ENCODE results near the gene ZNF525.
A peak's percentile ranks its signal among the peaks of the same experiment; 100 is the strongest.

ZNF525 gene

DNA sequence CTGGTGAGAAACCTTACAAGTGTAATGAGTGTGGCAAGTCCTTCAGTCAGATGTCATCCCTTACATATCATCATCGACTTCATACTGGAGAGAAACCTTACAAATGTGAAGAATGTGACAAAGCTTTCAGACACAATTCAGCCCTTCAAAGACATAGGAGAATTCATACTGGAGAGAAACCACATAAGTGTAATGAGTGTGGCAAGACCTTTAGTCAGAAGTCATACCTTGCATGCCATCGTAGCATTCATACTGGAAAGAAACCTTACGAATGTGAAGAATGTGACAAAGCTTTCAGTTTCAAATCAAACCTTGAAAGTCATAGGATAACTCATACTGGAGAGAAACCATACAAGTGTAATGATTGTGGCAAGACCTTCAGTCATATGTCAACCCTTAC lies 15.9 kb downstream of the ZNF525 start:
- no peak overlapping the region for H3K27ac ChIP-seq
- TF ChIP-seq, protein P1, sequence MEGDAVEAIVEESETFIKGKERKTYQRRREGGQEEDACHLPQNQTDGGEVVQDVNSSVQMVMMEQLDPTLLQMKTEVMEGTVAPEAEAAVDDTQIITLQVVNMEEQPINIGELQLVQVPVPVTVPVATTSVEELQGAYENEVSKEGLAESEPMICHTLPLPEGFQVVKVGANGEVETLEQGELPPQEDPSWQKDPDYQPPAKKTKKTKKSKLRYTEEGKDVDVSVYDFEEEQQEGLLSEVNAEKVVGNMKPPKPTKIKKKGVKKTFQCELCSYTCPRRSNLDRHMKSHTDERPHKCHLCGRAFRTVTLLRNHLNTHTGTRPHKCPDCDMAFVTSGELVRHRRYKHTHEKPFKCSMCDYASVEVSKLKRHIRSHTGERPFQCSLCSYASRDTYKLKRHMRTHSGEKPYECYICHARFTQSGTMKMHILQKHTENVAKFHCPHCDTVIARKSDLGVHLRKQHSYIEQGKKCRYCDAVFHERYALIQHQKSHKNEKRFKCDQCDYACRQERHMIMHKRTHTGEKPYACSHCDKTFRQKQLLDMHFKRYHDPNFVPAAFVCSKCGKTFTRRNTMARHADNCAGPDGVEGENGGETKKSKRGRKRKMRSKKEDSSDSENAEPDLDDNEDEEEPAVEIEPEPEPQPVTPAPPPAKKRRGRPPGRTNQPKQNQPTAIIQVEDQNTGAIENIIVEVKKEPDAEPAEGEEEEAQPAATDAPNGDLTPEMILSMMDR (conservative IDR thresholded peaks at IDR 0.05; ENCODE audit: low read depth): no peak
- CTCF ChIA-PET: interaction anchor here (0.6 kb wide), 1 partner anchor 16 kb away, joined by 4 read pairs; no protein-coding TSS in a partner anchor
- POLR2A ChIA-PET (ENCODE audit: low non-redundant PET): no interaction called here
- DNase-seq (ENCODE audit: low spot score): no peak

DNA sequence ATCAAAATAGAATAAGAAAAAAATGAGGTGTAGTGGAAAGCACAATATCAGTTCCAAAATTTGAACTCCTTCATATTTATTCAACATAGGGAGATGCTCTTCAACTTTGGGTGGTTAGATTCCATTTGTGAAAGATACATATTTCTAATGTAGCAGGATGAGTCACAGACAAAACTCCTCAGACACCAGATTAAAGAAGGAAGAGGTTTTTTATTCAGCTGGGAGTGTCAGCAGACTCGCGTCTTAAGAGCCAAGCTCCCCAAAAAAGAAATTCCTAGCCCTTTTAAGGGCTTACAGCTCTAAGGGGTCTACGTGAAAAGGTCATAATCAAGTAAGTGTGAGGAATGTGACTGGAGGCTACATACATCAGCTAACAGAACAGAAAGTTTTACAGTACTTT lies 22.7 kb downstream of the ZNF525 start:
- TF ChIP-seq, protein P1 (conservative IDR thresholded peaks at IDR 0.05; ENCODE audit: low read depth): no peak
- no peak overlapping the region for H3K27ac ChIP-seq
- POLR2A ChIA-PET (ENCODE audit: low non-redundant PET): no interaction called here
- DNase-seq (ENCODE audit: low spot score): no peak
- CTCF ChIA-PET: interaction anchor here (0.6 kb wide), 1 partner anchor 254 kb away, joined by 3 read pairs; no protein-coding TSS in a partner anchor

DNA sequence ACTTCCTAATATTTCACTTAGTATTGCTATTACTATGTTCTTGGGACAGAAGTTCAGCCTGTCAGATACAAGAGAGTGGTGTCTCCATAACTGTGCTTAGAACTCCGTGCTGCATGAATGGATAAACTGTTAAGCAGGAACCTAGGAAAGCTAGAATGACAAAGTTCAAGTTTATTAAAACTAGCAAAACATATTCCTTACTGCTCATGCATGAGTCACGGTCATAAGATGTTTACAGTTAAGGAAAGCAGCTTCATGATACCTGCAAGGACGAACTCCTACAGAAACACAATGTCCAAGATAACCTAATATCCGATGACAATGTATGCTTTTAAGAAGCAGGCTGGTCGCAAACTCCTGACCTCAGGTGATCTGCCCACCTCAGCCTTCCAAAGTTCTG lies 23.4 kb downstream of the ZNF525 start:
- TF ChIP-seq, protein P1 (conservative IDR thresholded peaks at IDR 0.05; ENCODE audit: low read depth): no peak
- DNase-seq (ENCODE audit: low spot score): no peak
- H3K27ac ChIP-seq: no peak overlapping the region
- ChIA-PET CTCF (no interaction called here), POLR2A (ENCODE audit: low non-redundant PET) (no interaction called here)

DNA sequence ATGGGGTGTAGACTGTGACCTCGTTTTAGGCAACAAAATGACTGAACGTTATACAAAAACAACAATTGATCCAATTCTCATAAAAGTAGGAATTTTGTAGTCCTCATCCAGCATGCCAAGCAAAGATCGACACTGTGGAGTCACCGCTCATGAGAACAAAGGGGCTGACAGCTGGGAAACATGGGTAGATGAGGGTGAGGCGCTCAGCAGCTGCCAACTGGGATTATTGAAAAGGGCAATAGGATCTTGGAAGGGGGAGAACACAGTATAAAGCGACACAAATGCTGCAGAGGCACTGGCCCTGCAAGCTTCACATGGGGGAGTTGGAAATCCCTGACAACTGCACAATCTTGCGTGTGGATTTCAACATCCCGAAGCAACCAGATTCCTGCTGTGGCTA lies 24.1 kb downstream of the ZNF525 start:
- POLR2A ChIA-PET (ENCODE audit: low non-redundant PET): interaction anchor here (0.5 kb wide), 1 partner anchor 202 kb away, joined by 5 read pairs; no protein-coding TSS in a partner anchor
- no peak overlapping the region for H3K27ac ChIP-seq
- CTCF ChIA-PET: no interaction called here
- TF ChIP-seq, protein P1 (conservative IDR thresholded peaks at IDR 0.05; ENCODE audit: low read depth): no peak
- DNase-seq (ENCODE audit: low spot score): no peak

DNA sequence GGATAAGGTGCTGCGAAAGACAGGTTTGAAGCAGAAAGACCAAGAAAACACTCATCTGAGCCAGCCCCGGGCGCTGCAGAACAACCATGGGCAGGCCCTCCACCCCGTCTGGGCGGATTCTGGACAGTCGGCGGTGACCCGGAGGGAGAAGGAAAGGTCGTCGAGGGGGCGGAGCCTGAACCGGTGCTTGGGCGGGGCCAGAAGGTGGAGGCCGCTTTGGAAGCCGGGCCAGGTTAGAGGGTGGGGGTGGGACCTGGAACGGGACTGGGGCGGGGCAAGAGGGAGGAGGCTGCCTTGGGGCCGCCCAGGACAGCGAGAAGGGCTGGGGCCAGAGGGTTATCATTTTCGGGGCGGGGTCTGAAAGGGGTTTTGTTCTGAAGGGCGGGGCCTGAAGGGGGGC lies 24.5 kb downstream of the ZNF525 start:
- H3K27ac ChIP-seq: no peak overlapping the region
- TF ChIP-seq, protein P1 (conservative IDR thresholded peaks at IDR 0.05; ENCODE audit: low read depth): no peak
- ChIA-PET POLR2A (ENCODE audit: low non-redundant PET) (interaction anchor here (0.5 kb wide), 1 partner anchor 202 kb away, joined by 5 read pairs; no protein-coding TSS in a partner anchor), CTCF (no interaction called here)
- no peak for DNase-seq (ENCODE audit: low spot score)

DNA sequence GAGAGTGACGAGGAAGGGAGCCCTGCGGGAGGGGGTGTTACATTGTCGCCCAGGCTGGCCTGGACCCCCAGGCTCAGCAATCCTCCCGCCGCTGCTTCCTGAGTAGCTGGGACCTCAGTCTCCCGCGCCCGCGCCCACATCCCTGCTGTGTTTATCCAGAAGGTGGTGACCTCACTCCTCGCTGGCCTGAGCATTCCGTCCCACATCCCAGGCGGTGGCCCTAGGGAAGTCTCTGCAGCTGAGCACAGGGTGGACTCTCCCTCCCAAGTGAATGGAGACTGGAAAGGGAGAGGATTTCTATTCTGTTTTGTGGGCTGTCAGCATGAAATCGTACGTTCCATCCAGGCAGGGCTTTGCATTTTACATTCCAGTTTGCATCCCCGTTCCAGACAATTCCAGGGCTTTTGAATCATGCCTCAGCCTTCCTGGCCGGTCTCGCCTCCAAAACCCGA lies 29.0 kb downstream of the ZNF525 start:
- CTCF ChIA-PET: interaction anchor here (0.6 kb wide), 1 partner anchor 56 kb away, joined by 3 read pairs; no protein-coding TSS in a partner anchor
- DNase-seq (ENCODE audit: low spot score): no peak
- TF ChIP-seq, protein P1 (conservative IDR thresholded peaks at IDR 0.05; ENCODE audit: low read depth): no peak
- POLR2A ChIA-PET (ENCODE audit: low non-redundant PET): interaction anchor here (0.6 kb wide), 1 partner anchor 1650 kb away, joined by 4 read pairs; no protein-coding TSS in a partner anchor
- peak overlapping the region; percentile 88 for H3K27ac ChIP-seq

Measured in RWPE1 (cell line).